NCI-H2107 treated with DMSO at 0.1 percent for 48 hours (cell line): ENCODE results near the gene EIF6.

ENCODE experiments used
- DNase-seq: peaks from one replicate; lab custom pipeline; 2025; ENCODE audit not compliant: unreplicated experiment; lab: John Stamatoyannopoulos, UW

The EIF6 gene

GRCh38 chr20:35281506-35282101, 3.0 kb downstream of the EIF6 start:
- DNase-seq, result no peak

GRCh38 chr20:35280523-35280922, 4.0 kb downstream of the EIF6 start:
- no peak for DNase-seq

GRCh38 chr20:35279533-35280174, 4.9 kb downstream of the EIF6 start:
- no peak for DNase-seq

GRCh38 chr20:35279040-35279439, 5.5 kb downstream of the EIF6 start:
- DNase-seq, result no peak

- DNase-seq, result peak; percentile 39
Measured at GRCh38 chr20:35277531-35278395, 6.8 kb downstream of the EIF6 start, which contains the start of gene MMP24OS. TSS of gene MMP24OS (minus strand) at chr20:35278122. CDS start at chr20:35277929, 193 bp downstream.

GRCh38 chr20:35277127-35277526, 7.4 kb downstream of the EIF6 start:
- no peak for DNase-seq

- DNase-seq, result no peak
Measured at GRCh38 chr20:35276408-35276807, 8.2 kb downstream of the EIF6 start.

GRCh38 chr20:35275741-35276251, 8.8 kb downstream of the EIF6 start:
- DNase-seq, result no peak

GRCh38 chr20:35274172-35275092, 10.1 kb downstream of the EIF6 start:
- no peak for DNase-seq

GRCh38 chr20:35273449-35274171, 11.0 kb downstream of the EIF6 start:
- no peak for DNase-seq

GRCh38 chr20:35271904-35272303, 12.7 kb downstream of the EIF6 start:
- no peak for DNase-seq

- DNase-seq, result no peak
Measured at GRCh38 chr20:35271073-35271882, 13.3 kb downstream of the EIF6 start.

GRCh38 chr20:35270021-35270902, 14.3 kb downstream of the EIF6 start:
- no peak for DNase-seq

- DNase-seq, result no peak
Measured at GRCh38 chr20:35269055-35269781, 15.4 kb downstream of the EIF6 start.

GRCh38 chr20:35267092-35267491, 17.5 kb downstream of the EIF6 start:
- DNase-seq, result no peak

- DNase-seq, result no peak
Measured at GRCh38 chr20:35264755-35265154, 19.8 kb downstream of the EIF6 start.

- DNase-seq, result no peak
Measured at GRCh38 chr20:35263532-35264341, 20.8 kb downstream of the EIF6 start.
